HG02588 (cell line): Measurements from ENCODE around the gene SAMM50.
"Not testable (repeated sequence)": the region's sequence is repeated elsewhere in the genome, so short reads cannot be mapped to it uniquely, and the experiment has no call there.

ENCODE experiments used
- ATAC-seq: cut with Tn5 transposase; IDR thresholded peaks from one replicate; pipeline ENCODE4 v1.9.1; 2021; ENCODE audit warnings: mild to moderate bottlenecking, moderate library complexity; ENCODE audit not compliant: unreplicated experiment

SAMM50 gene

DNA sequence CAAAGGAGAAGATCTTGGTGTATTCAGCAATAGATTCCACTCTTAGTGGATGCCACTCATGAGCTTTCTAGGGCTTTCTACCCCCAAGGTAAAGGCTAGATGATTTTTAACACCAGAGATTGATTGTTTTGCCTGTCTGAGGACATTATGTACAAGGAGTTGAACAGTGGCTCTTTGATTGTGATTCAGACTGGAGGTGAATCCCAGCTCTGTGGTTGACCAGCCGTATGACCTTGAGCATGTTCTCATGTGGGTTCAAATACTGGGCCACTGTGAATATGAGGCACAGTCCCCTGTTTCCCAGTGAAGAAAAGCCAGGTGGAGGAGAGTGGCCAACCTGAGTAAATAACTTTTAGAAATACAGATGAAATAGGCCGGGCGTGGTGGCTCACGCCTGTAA, 44.9 kb downstream of the SAMM50 start:
- ATAC-seq = no peak

DNA sequence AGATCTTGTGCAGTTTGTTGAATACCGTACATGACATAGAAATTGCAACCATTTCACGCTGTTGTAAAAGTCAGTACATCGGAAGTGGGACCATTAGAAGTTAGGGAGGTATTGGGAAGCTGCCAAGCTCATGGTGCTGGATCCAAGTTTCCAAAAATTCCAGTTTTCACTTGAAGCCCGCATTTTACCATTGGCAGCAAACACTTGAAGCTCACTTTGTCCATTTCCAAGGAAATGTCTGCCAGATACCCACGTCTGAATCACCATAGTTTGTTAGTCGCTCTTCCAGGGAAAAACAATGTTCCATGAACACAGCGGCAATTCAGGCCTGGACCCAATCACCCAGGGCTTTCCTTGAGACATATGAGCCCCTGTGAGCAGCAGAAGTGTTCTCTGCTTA, 46.3 kb downstream of the SAMM50 start:
- no peak for ATAC-seq

DNA sequence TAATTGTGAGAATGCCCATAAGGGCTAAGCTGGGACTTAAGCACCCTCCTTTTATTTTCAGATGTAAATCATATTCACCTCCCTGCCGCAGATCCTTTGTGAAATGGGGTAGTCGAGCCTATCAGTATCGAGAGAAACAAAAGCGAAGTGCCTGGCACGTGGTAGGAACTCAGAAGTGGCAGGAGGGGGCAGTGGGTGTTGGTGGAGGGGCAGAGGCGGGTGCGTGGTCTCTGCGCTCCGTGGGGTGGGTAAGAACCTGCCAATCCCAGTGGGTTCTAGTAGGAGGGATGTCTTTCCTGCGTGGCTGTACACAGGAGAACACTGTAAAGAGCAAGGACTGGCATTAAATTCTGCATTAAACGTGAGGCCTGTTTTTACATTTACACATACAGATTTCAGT, 47.1 kb downstream of the SAMM50 start:
- no peak for ATAC-seq

DNA sequence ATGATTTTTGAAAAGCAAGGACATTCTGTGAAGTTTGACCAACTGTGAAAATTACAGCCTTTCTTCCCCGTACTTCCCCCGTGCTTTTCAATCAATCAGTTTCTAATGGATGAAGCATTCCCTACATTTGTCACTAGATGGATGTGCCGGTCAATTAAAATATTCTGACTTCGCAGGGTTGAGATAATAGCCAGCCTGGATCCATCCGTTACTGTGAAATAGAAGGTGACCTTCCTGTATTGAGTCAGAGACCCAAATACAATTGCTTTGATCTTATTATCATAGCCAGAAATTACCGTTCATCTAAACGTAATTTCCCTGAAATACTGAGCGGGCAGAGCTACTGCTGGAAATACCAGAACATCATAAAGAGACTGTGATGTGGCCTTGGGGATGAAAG, 47.8 kb downstream of the SAMM50 start:
- no peak for ATAC-seq

DNA sequence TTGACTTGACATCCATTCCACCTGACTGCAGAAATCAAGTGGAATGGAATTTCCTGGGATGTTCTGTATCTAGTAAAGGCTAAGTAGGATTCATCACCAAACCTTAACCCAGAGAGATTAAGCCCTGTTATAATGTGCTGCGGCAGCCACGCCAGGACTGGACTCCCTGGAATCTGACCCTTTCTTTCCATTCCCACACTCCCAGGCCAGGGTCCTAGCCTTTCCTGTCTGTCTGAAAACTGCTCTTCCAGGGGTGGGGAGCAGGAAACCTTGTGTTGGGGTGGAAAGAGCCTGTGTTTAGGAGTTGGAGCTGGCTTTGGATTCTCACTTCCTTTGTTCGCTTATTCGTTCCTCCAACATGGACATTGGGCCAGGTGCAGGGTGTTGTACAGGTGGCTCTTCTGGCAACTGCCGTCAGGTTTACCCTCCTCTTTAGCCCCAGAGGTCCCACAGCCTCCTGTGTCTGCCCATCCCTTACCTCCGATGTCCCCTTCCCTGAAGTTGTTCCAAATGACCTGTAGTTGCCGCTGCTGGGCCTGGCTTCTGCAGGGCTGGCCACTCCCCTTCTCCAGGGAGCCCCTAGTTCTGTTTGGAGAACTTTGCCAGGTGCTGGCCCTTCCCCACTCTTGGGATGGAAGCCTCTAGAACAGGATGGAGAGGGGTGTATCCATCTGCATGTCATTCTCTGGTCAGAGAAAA, 48.3 kb downstream of the SAMM50 start:
- no peak for ATAC-seq

DNA sequence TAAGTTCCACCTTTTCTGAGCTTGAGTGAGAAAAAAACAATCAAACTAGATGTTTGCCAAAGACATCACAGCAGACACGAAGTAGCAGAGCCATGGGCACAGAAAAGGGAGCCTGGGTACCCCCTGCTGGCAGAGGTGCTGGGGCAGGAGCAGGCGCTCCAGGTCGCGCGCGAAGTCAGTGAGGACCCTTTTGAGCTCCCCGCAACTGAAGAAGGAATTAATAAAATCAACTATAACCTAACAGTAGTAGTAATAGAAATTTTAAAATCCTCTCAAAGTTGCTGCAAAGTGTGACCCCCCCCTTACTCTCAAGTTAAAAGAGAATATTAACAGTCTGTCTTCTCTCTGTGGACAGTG, 48.8 kb downstream of the SAMM50 start:
- no peak for ATAC-seq

DNA sequence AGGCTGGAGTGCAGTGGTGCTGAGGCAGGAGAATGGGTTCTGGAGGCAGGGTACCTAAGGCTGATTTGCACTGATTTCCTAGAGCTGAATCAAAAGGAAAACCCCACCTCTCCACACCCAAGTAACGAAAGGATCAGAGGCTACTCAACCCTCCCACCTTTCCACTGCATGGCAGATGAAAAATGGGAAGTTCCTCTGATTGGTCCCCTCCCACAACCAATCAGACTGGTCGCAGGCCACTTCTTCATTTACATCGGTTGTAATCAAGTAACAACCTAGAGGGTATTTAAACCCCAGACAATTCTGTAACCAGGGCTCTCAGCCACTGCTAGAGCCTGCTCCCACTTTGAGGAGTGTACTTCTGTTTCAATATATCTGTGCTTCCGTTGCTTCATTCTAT, 50.3 kb downstream of the SAMM50 start:
- ATAC-seq = no peak

DNA sequence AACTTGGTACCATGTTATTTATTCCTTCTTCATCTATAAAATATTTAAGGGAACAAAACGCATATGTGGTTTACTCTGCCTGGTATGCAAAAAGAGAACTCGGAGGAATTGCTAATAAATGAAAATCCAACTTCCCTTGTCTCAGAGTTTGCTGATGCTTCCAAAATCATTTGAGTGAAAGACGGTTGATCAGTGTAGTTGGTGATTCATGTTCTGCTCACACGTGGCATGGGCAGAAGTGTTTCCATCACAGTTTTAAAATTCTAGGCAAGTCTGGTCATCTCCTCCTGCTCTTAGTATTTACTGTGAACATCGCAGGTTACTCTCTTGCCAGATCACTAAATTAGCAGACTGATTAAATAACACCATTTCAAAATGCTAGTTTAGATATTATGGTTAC, 56.9 kb downstream of the SAMM50 start:
- no peak for ATAC-seq

DNA sequence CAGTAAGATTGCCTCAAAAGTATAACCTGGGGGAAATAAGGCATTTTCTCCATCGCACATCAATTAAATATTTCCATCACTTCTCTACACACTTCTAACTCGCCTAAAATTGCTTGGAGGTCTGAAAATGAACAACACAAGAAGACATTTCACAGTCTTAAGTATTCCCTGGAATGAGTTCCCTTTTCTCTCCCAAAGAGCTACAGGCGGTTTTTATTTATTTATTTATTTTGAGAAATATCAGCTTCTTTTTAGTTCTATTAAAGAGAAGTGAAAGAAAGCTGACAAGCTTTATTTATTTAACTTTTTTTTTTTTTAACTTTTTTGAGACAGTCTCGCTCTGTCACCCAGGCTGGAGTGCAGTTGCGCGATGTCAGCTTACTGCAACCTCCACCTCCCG, 57.3 kb downstream of the SAMM50 start:
- no peak for ATAC-seq

DNA sequence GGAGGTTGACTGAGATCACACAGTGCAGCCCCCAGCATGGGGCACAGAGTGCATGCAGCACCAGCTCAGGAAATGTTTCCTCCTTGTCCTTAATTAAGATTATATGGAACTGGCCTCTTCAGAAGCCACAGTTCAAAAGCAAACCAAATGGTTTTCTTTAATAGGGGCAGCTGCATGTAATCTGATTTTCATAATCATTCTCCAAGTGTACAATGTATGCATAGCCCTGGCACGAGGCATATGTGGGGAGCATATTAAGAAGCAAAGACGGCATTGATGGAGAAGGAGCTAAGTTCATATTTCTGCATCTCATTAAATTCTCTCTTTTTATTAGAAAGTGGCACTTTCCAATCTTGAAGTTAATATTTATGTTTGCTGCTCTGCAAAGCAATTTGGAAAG, 59.0 kb downstream of the SAMM50 start:
- ATAC-seq = no peak

DNA sequence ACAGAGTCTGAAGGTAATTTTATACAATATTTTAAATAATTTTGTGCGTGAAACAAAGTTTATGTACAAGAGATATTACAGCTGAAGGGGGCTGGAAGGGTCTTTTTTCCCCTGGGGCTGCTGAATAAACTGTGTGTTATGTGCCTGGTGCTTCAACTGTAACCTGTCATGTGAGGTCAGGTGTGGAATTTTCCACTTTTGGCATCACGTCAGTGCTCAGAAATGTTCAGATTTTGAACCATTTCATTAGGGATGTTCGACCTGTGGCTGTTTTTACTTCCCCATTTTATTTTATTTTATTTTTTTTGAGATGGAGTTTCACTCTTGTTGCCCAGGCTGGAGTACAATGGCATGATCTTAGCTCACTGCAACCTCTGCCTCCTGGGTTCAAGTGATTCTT, 61.3 kb downstream of the SAMM50 start:
- not testable (repeated sequence) for ATAC-seq

DNA sequence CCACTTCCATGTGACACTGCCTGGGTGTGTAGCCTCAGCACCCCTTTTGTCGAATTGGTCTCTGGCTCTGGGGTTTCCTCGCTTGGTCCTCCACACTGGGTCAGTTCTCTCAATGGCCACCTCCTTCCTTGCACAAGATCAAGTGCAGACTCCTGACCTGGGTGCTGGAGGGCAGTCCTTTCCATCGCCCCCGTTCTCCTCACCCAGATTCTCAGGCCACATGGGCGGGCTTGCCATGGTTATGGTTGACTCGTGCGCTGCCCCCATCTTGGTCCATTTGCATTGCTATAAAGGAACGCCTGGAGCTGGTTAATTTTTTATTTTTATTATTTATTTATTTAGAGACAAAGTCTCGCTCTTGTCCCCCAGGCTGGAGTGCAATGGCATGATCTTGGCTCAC, 63.4 kb downstream of the SAMM50 start:
- ATAC-seq = no peak

DNA sequence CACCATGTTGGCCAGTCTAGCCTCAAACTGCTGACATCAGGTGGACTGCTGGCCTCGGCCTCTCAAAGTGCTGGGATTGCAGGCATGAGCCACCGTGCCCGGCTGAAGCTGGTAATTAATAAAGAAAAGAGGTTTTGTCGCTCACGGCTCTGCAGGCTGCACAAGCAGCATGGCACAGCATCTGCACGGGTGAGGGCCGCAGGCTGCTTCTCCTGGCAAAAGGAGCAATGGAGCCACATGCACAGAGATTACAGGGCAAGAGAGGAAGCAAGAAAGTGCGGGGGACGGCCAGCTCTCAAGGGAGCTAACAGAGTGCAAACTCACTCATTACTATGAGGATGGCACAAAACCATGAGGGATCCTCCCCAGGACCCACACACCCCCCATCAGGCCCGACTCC, 64.2 kb downstream of the SAMM50 start:
- ATAC-seq = no peak

DNA sequence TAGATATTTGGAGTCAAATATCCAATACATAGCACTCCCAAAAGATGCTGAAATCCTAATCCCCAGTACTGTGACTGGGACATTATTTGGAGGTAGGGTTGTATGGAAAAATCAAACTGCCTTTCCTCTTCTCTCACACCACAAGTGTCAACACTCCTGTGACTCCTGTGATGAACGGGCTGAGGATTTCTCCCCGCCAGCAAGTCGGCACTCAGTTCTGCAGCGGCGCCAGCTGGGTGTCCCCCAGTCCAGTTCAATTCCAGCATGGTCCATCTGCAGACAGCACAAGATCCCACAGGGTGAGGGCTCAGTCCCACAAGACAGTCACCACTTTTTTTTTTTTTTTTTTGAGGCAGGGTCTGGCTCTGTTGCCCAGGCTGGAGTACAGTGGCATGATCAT, 64.6 kb downstream of the SAMM50 start:
- no peak for ATAC-seq

DNA sequence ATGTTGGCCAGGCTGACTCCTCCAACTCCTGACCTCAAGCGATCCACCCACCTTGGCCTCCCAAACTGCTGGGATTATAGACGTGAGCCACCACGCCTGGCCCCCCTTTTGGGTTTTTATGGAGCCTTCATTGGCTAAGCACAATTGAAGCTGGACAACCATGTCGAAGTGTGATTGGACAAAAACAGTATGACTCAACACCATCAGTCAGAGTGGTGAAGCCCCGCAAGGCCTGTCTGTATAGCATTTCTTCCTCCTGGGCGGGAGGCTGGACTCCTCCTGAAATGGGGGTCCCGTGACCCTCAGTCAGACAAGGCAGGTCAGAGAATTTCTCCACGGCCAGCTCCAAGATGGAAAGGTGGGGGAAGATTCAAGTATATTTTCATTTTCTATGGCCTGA, 65.7 kb downstream of the SAMM50 start:
- no peak for ATAC-seq

DNA sequence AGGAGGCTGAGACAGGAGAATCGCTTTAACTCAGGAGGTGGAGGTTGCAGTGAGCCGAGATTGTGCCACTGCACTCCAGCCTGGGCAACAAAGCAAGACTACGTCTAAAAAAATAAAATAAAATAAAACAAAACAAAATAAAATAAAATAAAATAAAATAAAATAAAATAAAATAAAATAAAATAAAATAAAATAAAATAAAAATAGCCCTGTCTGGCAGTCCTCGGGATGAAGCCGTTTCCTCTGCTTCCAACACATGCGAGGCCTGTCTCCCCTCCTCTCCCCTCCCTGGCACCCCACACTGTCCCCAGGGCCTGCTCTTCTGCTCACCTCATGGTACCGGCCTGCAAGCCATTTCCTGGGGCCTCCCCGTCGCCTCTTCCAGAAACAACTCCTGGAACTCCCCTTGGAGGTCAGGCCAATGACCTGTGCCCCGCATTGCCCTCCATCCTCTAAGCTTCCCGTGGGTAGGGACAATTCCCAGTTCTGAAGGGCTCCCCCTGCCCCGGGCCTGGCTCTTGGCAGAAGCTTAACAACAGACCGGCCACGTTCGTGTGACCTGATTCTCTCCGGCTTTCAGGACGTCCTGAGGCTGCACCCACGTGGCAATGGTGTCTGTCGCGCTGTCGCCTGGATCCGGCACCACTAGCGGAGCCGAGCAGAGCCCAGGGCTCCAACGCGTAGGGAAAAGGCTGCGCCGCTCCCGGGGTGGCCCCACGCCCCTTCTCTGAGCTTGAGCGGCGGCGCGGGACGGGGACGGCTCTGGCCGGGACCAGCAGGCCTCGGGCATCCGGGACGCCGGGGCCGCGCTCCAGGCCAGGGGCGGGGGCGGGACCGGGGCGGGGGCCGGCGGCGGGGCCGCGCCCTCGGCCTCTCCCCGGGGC, 68.4 kb downstream of the SAMM50 start:
- ATAC-seq = no peak

DNA sequence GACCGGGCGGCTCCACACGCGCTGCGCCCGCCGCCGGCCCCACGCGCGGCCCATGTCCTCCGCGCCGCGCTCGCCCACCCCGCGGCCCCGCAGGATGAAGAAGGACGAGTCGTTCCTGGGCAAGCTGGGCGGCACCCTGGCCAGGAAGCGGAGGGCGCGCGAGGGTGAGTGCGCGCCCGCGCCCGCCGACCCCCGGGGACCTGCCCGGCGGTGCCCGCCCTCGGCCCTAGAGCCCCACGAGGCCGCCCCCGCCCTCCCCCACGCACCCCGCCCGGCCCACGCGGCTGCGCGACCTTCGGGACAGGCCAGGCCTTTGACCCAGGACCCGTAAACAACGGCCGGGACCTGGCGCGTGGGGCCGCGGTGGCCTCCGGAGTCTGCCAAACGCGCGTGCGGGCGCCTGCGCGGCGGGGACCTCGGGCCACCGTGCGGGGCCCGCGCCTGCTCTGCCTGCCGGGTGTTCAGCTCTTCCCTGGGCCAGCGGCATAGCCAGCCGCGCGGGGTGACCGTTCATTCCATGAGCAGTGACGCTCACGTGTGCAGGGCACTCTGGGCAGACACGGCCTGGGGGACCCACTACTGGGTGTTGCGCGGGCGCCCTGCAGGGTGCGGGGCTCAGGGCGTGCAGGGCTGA, 69.2 kb downstream of the SAMM50 start, which contains the start of gene PARVB:
Gene PARVB, plus strand, starts transcription at position 15 of the 634 bp plus-strand sequence. Its CDS starts 38 bp downstream, at position 53.
- ATAC-seq = no peak

DNA sequence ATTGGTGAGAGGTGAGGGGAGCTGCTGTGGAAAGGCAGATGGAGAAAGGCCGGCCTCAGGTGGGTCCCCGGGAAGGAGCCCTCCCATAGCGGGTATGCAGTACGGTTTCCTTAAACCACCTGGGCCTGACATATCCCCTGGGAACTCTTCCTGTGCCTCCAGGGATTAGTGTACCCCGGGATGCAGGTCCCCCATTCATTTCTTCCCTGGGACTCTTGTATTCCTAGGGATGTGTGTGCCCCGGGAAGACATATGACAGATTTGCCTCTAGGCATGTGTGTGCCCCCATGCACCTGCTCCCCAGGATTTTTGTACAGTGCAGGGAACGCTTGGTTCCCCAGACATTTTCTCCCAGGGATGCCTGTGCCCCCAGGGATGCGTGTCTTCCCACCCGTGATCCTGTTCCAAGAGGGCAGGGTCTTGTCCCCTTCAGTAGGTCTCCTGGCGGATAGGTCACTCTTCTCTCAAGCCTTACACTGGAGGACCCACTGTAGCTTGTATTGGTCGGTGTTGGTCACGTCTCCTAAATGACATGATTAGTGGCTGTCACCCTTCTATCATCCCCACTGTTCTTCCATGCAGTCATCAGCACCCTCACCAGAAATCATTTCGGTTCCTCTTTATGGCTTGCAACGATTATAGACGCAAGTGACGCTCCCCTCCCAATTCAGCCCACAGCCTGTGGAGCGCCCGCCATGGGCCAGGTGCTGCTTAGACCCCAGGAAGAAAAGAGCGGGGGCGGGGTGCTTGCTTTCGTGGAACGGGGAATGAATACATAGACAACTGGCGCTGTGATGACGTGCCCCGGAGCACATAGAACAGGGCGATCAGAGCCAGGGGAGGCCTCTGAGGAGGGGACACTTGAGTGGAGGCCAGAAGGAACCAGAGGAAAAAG, 70.2 kb downstream of the SAMM50 start:
- peak; percentile 42 for ATAC-seq

DNA sequence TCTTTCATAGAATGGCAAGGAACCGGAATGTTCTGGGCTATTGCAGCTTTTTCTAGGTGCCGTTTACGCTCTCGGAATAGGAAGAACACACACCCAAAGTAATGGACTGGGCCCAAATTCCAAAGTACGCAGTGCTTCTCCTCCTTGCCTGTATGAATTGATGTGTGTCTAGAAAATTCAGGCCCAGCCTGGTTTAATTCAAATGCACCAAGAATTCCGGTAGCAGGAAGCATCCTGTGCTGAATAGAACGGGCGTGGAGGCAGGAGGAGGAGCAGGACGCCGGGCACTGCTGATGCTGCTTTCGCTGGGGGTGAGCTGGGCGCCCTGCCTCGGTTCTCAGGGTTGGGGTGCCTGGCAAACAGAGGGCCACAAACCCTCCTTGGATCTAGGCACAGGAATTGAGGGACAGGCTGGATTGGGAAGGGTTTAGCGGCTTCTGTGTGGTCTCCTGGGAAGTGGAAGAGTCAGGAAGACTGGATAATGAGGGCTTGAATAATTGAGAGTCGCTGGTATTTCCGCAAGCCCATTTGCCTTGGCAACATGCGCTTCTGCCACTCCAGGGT, 70.9 kb downstream of the SAMM50 start:
- no peak for ATAC-seq
